H1 (cell line): Measurements from ENCODE around the gene LMTK2. TPM values are rescaled to one million over a fixed set of nuclear protein-coding genes. Genes with fewer than 3 reads are reported as not detected.

Experiments
- CTCF ChIA-PET: fragments of 300-600 bp; sonication (Branson Sonifier 250); formaldehyde crosslinking; loops from one replicate; lab custom pipeline; 2021; ENCODE audit not compliant: partially characterized antibody; lab: Charles Lee
- POLR2A ChIA-PET: fragments of 300-600 bp; sonication (Branson Sonifier 250); formaldehyde crosslinking; loops from one replicate; lab custom pipeline; 2021; ENCODE audit warnings: inconsistent platforms; ENCODE audit not compliant: partially characterized antibody; lab: Charles Lee
- DNase-seq, 2 experiments: peaks; one replicate each; pipeline versions ENCODE4 v3.0.0 to v3.0.0-alpha.2; 2010 to 2022; ENCODE audit warnings: low spot score in 2 of 2, low read depth in 1 of 2, mixed read lengths in 1 of 2
- FAIRE-seq: peaks from 2 replicates; lab custom pipeline; 2011; peaks lifted over from hg19 to GRCh38; lab: Jason Lieb, UNC
- H2AFZ ChIP-seq: 2 replicates; pipeline ENCODE4 v1.8.1; 2012; ENCODE audit warnings: low read length, inconsistent platforms
- H2AK5ac ChIP-seq: 2 replicates; pipeline ENCODE4 v1.6.1; 2013; ENCODE audit warnings: low read depth, low read length
- H2BK120ac ChIP-seq: replicated peaks from 2 replicates; pipeline ENCODE3; 2013; ENCODE audit warnings: low read depth, low read length, inconsistent platforms
- H2BK12ac ChIP-seq: 2 replicates; pipeline ENCODE4 v1.6.1; 2013; ENCODE audit warnings: low read depth, low read length
- H2BK15ac ChIP-seq: 2 replicates; pipeline ENCODE4 v1.6.1; 2013; ENCODE audit warnings: low read length
- H2BK20ac ChIP-seq: 2 replicates; pipeline ENCODE4 v1.6.1; 2013; ENCODE audit warnings: low read length
- H2BK5ac ChIP-seq: 2 replicates; pipeline ENCODE4 v1.6.1; 2013; ENCODE audit warnings: low read depth, low read length
- H3K14ac ChIP-seq: 2 replicates; pipeline ENCODE4 v1.6.1; 2013; ENCODE audit warnings: inconsistent platforms; ENCODE audit not compliant: insufficient read length
- H3K18ac ChIP-seq: 2 replicates; pipeline ENCODE4 v1.6.1; 2013; ENCODE audit warnings: low read length; ENCODE audit errors: extremely low read depth
- H3K23ac ChIP-seq: 2 replicates; pipeline ENCODE4 v1.6.1; 2013; ENCODE audit warnings: inconsistent platforms; ENCODE audit not compliant: insufficient read length
- H3K23me2 ChIP-seq: 2 replicates; pipeline ENCODE4 v1.6.1; 2013; ENCODE audit warnings: low read depth, low read length
- H3K27ac ChIP-seq: 2 replicates; pipeline ENCODE4 v1.6.1; 2011; ENCODE audit warnings: low read depth, low read length, inconsistent platforms
- H3K27me3 ChIP-seq, 4 experiments: replicated peaks in 1 of 4; 1 replicate in 1 of 4; 2 replicates in 3 of 4; pipeline versions ENCODE4 v1.6.1 to v1.8.1; 2011 to 2013; ENCODE audit warnings: low read length in 3 of 4, mild to moderate bottlenecking in 3 of 4, inconsistent platforms in 2 of 4, mixed read lengths in 2 of 4, moderate library complexity in 1 of 4; ENCODE audit not compliant: control insufficient read depth in 3 of 4, insufficient read depth in 3 of 4; ENCODE audit errors: extremely low read depth in 1 of 4
- H3K36me3 ChIP-seq, 4 experiments: 2 replicates each; pipeline versions ENCODE4 v1.6.1 to v1.8.1; 2011 to 2013; ENCODE audit warnings: mild to moderate bottlenecking in 4 of 4, low read length in 3 of 4, moderate library complexity in 2 of 4, control low read depth in 1 of 4, inconsistent platforms in 1 of 4; ENCODE audit not compliant: insufficient read depth in 4 of 4, control insufficient read depth in 2 of 4
- H3K4ac ChIP-seq: replicated peaks from 2 replicates; pipeline ENCODE3; 2013; ENCODE audit warnings: low read length, low read depth, mixed read lengths, inconsistent platforms; ENCODE audit not compliant: insufficient read length
- H3K4me1 ChIP-seq, 4 experiments: replicated peaks in 1 of 4; 1 replicate in 1 of 4; 2 replicates in 3 of 4; pipeline versions ENCODE4 v1.6.1 to v1.8.1; 2011 to 2013; ENCODE audit warnings: low read length in 3 of 4, inconsistent platforms in 2 of 4, mixed read lengths in 1 of 4; ENCODE audit not compliant: insufficient read depth in 4 of 4, control insufficient read depth in 3 of 4
- H3K4me2 ChIP-seq, 2 experiments: 2 replicates each; pipeline versions ENCODE4 v1.6.1 to v1.8.1; 2011 to 2013; ENCODE audit warnings: low read depth in 2 of 2, low read length in 2 of 2, control low read depth in 1 of 2, inconsistent platforms in 1 of 2, mild to moderate bottlenecking in 1 of 2; ENCODE audit not compliant: insufficient read depth in 1 of 2
- H3K4me3 ChIP-seq, 4 experiments: fragments of 200-600, 300-600 bp in 1 of 4; sonication (generic), shearing (Covaris generic), sonication (Bioruptor Twin) in 1 of 4; 2 replicates each; pipeline versions ENCODE4 v1.5.1 to v1.8.1; 2011 to 2016; ENCODE audit warnings: low read length in 4 of 4, low read depth in 3 of 4, control low read depth in 2 of 4, inconsistent platforms in 2 of 4, mild to moderate bottlenecking in 2 of 4, mixed read lengths in 1 of 4, moderate library complexity in 1 of 4; ENCODE audit not compliant: insufficient read depth in 2 of 4; ENCODE audit errors: extremely low read depth in 1 of 4
- H3K56ac ChIP-seq: replicated peaks from 2 replicates; pipeline ENCODE3; 2013; ENCODE audit warnings: low read depth, mild to moderate bottlenecking, mixed read lengths, low read length, inconsistent platforms; ENCODE audit not compliant: insufficient read length
- H3K79me1 ChIP-seq: 2 replicates; pipeline ENCODE4 v1.6.1; 2013; ENCODE audit warnings: low read depth, low read length, control low read depth
- H3K79me2 ChIP-seq, 2 experiments: 2 replicates each; pipeline versions ENCODE4 v1.6.1 to v1.8.1; 2012 to 2013; ENCODE audit warnings: low read length in 2 of 2, mild to moderate bottlenecking in 2 of 2, inconsistent platforms in 1 of 2; ENCODE audit not compliant: insufficient read depth in 2 of 2, control insufficient read depth in 1 of 2
- H3K9ac ChIP-seq, 4 experiments: replicated peaks in 1 of 4; 1 replicate in 1 of 4; 2 replicates in 3 of 4; pipeline versions ENCODE4 v1.6.1 to v1.8.1; 2011 to 2013; ENCODE audit warnings: low read depth in 3 of 4, low read length in 3 of 4, control low read depth in 2 of 4, mild to moderate bottlenecking in 2 of 4, moderate library complexity in 2 of 4, inconsistent platforms in 1 of 4; ENCODE audit errors: extremely low read depth in 1 of 4
- H3K9me3 ChIP-seq, 2 experiments: 2 replicates each; pipeline versions ENCODE4 v1.6.1 to v1.8.1; 2012 to 2013; ENCODE audit warnings: mild to moderate bottlenecking in 2 of 2, moderate library complexity in 2 of 2, control low read depth in 1 of 2, inconsistent platforms in 1 of 2, low read depth in 1 of 2, low read length in 1 of 2, mixed read lengths in 1 of 2; ENCODE audit not compliant: insufficient read depth in 2 of 2
- H4K20me1 ChIP-seq, 2 experiments: replicated peaks in 1 of 2; 2 replicates each; pipeline versions ENCODE3 to v1.8.1; 2011 to 2013; ENCODE audit warnings: inconsistent platforms in 2 of 2, low read length in 2 of 2, mild to moderate bottlenecking in 1 of 2; ENCODE audit not compliant: insufficient read depth in 2 of 2, control insufficient read depth in 1 of 2
- H4K5ac ChIP-seq: 2 replicates; pipeline ENCODE4 v1.6.1; 2013; ENCODE audit warnings: low read length, low read depth, mixed read lengths, inconsistent platforms; ENCODE audit not compliant: insufficient read length
- H4K8ac ChIP-seq: 2 replicates; pipeline ENCODE4 v1.8.0; 2013; ENCODE audit warnings: mild to moderate bottlenecking, moderate library complexity, low read length, inconsistent platforms; ENCODE audit not compliant: insufficient read depth; ENCODE audit errors: extremely low read depth
- H4K91ac ChIP-seq: replicated peaks from 2 replicates; pipeline ENCODE3; 2013; ENCODE audit warnings: low read length, mixed read lengths, inconsistent platforms; ENCODE audit not compliant: insufficient read length
- BACH1 ChIP-seq: IDR thresholded peaks from 2 replicates; pipeline ENCODE4 v1.6.1; 2012; ENCODE audit warnings: low read length, improper control_type of control experiment
- CHD2 ChIP-seq: IDR thresholded peaks from 2 replicates; pipeline ENCODE4 v1.6.1; 2012; ENCODE audit warnings: low read length, improper control_type of control experiment
- FOSL1 ChIP-seq: IDR thresholded peaks from 2 replicates; pipeline ENCODE4 v1.6.1; 2011; ENCODE audit warnings: mild to moderate bottlenecking, low read depth, low read length, moderate library complexity; ENCODE audit not compliant: insufficient read depth
- WGBS, 2 experiments: shearing (Covaris generic) in 1 of 2; methylation state at CpG; one replicate each; pipeline versions ENCODE4 v1.1.6 to v1.1.7; 2013 to 2015; ENCODE audit warnings: low lambda C conversion rate in 2 of 2, mixed read lengths in 2 of 2, inconsistent platforms in 1 of 2, low coverage in 1 of 2, missing lambda C conversion rate in 1 of 2; ENCODE audit not compliant: insufficient replicate concordance in 2 of 2, insufficient coverage in 1 of 2, insufficient read length in 1 of 2; ENCODE audit errors: extremely low coverage in 1 of 2, missing lambda C conversion rate in 1 of 2; 5-methylcytosine and 5-hydroxymethylcytosine counted together
- polyA plus RNA-seq, 7 experiments: library from polyadenylated mRNA; depleted of rRNA in 3 of 7; stranded (reverse) in 5 of 7; unstranded in 2 of 7; fragments of >200 nt in 5 of 7; fragments of 200-250 nt in 2 of 7; gene quantifications; 1 replicate in 5 of 7; 2 replicates in 1 of 7; 4 replicates in 1 of 7; pipeline versions ENCODE4 v1.2.1 to v1.2.3, GENCODE V29; 2011 to 2013; ENCODE audit warnings: missing spikeins in 2 of 7, mixed read lengths in 2 of 7
- total RNA-seq: library from RNA; stranded (reverse); fragmentation: NEBNext Ultra II Directional; extraction: Animal tissue kit (Norgen Biotek cat#: 25700); gene quantifications from 2 replicates; pipeline ENCODE4 v1.2.1, GENCODE V29; 2021

Gene LMTK2
- total and polyA plus RNA-seq, 2 of the 8 experiments (the other 6 are each of a cell fraction or from before 2014, with no cell fraction given), result 9.7 to 30.7 TPM

DNA sequence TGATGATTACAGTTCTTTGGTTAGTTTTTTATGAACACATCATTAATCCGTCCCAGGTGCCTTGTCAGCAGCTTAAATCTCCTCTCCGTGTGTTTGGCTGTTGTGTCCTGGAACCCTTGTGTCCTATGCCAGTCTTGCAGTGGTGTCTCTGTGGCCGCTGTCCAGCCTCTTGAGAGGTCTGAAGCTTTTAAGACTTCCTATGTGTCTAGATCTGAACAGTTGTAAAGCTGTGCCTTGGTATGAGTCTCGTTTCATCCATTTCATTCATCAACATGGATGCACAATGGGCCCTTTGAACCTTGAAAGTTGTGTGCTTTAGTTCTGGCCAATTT, 16.7 kb downstream of the LMTK2 start:
- no peak overlapping the region for H3K23ac ChIP-seq
- H4K20me1 ChIP-seq, result peaks cover 0 to 12% of the 10 kb centered on the region in 2 experiments
- FAIRE-seq (no peak), DNase-seq (no peak)
- H2AFZ ChIP-seq, result no peak overlapping the region
- ChIA-PET POLR2A (no interaction called here), CTCF (interaction anchor here (0.9 to 2.2 kb wide), 5 partner anchors 13 to 102 kb away, joined by 3 to 15 read pairs (median 4); no protein-coding TSS in a partner anchor)
- no peak overlapping the region for H2BK120ac ChIP-seq
- H4K5ac ChIP-seq, result no peak overlapping the region
- H3K4ac ChIP-seq, result no peak overlapping the region
- H3K4me3 ChIP-seq, result no peak overlapping the region
- H3K14ac ChIP-seq, result no peak overlapping the region
- H3K9ac ChIP-seq, result no peak overlapping the region
- H4K8ac ChIP-seq, result no peak overlapping the region
- H2BK20ac ChIP-seq, result no peak overlapping the region
- H3K79me1 ChIP-seq, result peaks cover 8% of the 10 kb centered on the region
- H2BK5ac ChIP-seq, result no peak overlapping the region
- no peak overlapping the region for H2BK15ac ChIP-seq
- no peak overlapping the region for H4K91ac ChIP-seq
- no peak overlapping the region for H3K18ac ChIP-seq
- no peak overlapping the region for H3K4me2 ChIP-seq
- no peak overlapping the region for H3K56ac ChIP-seq
- H3K27me3 ChIP-seq, result no peaks in the 10 kb centered on the region
- H3K79me2 ChIP-seq, result peaks cover 0 to 89% of the 10 kb centered on the region in 2 experiments; a peak in 2 of 4 replicates
- H3K4me1 ChIP-seq, result peaks cover 0 to 4% (median 1%) of the 10 kb centered on the region in 4 experiments; a peak in 2 of 7 replicates
- H3K36me3 ChIP-seq, result no peaks in the 10 kb centered on the region; a peak in 1 of 8 replicates
- WGBS, 2 experiments, result 86% methylated on average over 4 of the region's 4 CpGs; no CpG with 5 or more reads in 1 of the 2 experiments
- no peak overlapping the region for H2AK5ac ChIP-seq
- H3K23me2 ChIP-seq, result no peaks in the 10 kb centered on the region; the same call in 1 of the 2 replicates
- no peak overlapping the region for H3K27ac ChIP-seq
- H2BK12ac ChIP-seq, result no peak overlapping the region
- no peaks in the 10 kb centered on the region for H3K9me3 ChIP-seq
- TF ChIP-seq CHD2, result no peak
- no peak for TF ChIP-seq FOSL1
- no peak for TF ChIP-seq BACH1
